ENCODE measurements around the gene SPEM1. TPM values are rescaled to one million over a fixed set of nuclear protein-coding genes. Genes with fewer than 3 reads are reported as not detected.

SPEM1 gene
- total RNA-seq, 1 experiment from 2014 or later, result 0.33 TPM

GRCh38 chr17:7466639-7467341 is 46.7 kb downstream of the SPEM1 start:
- no peaks in the 10 kb centered on the region for H3K23me2 ChIP-seq (ENCODE audit: insufficient read length, low read depth, low read length, poor library complexity, severe bottlenecking)
- H3K14ac ChIP-seq (ENCODE audit: insufficient read depth, low read length), result no peak overlapping the region; the same call in 1 of the 2 replicates
- H2BK120ac ChIP-seq (ENCODE audit: low read depth, low read length, poor library complexity, severe bottlenecking), result no peak overlapping the region
- no peak overlapping the region for H4K91ac ChIP-seq (ENCODE audit: insufficient read length, low read depth, low read length)
- H3K23ac ChIP-seq (ENCODE audit: insufficient read length, low read depth, low read length), result no peak overlapping the region
- H3K79me2 ChIP-seq (ENCODE audit: insufficient read depth, low read length), result no peaks in the 10 kb centered on the region
- no peaks in the 10 kb centered on the region; the same call in 1 of the 2 replicates for H3K4me1 ChIP-seq (ENCODE audit: insufficient read depth, low read length)
- H3K56ac ChIP-seq (ENCODE audit: insufficient read length, low read depth, low read length), result no peak overlapping the region
- no peak overlapping the region for H3K27ac ChIP-seq (ENCODE audit: insufficient read length, low read depth, low read length)
- Mint-ChIP-seq H3K27me3 (ENCODE audit: low read depth) (no peaks in the 10 kb centered on the region), H3K4me3 (no peak overlapping the region), H3K27ac (peak overlapping the region in 2 of 3 experiments; percentile 44 to 91; a peak in 4 of 7 replicates), H3K4me1 (peaks cover 0 to 2% of the 10 kb centered on the region in 2 experiments), H3K36me3 (ENCODE audit: insufficient read depth in 1 of 3, low read depth in 3 of 3) (peaks cover 2 to 18% (median 17%) of the 10 kb centered on the region in 3 experiments; a peak in 5 of 7 replicates), H3K9me3 (no peaks in the 10 kb centered on the region)
- peaks cover 2% of the 10 kb centered on the region for H4K20me1 ChIP-seq (ENCODE audit: control insufficient read depth, insufficient read depth, insufficient read length)
- H3K9ac ChIP-seq (ENCODE audit: extremely low read depth, insufficient read length, low read length), result no peak overlapping the region
- no peak overlapping the region for H3T11ph ChIP-seq (ENCODE audit: low read length)
- H3K79me1 ChIP-seq (ENCODE audit: insufficient read depth, low read depth, low read length, poor library complexity, severe bottlenecking), result no peaks in the 10 kb centered on the region
- no peak for TF ChIP-seq CTCF (conservative IDR thresholded peaks at IDR 0.05)
- no peaks in the 10 kb centered on the region for H3K9me3 ChIP-seq (ENCODE audit: control insufficient read depth, low read depth, low read length)
- no peak overlapping the region for H4K5ac ChIP-seq (ENCODE audit: insufficient read length, low read depth, low read length)
- H2BK20ac ChIP-seq (ENCODE audit: low read depth, low read length, poor library complexity, severe bottlenecking), result no peak overlapping the region
- no peak overlapping the region for H2AK5ac ChIP-seq (ENCODE audit: insufficient read length, low read length)
- H3K4ac ChIP-seq (ENCODE audit: low read depth, low read length), result no peak overlapping the region
- H2BK15ac ChIP-seq (ENCODE audit: low read depth, low read length), result no peak overlapping the region
- H2BK5ac ChIP-seq (ENCODE audit: insufficient read length, low read length), result no peak overlapping the region
- no peak overlapping the region for H2AFZ ChIP-seq (ENCODE audit: low read length)
- H4K8ac ChIP-seq (replicated peaks; ENCODE audit: insufficient read length, low read depth, low read length), result no peak overlapping the region
- no peak overlapping the region for H3K18ac ChIP-seq (ENCODE audit: insufficient read length, low read depth, low read length)
- WGBS (ENCODE audit: extremely low coverage, insufficient read length, low lambda C conversion rate), result no CpG with 5 or more reads among the region's 16 CpGs
- no peaks in the 10 kb centered on the region for H3K27me3 ChIP-seq (ENCODE audit: insufficient read depth, low read length)
- no peak for DNase-seq
- no peak overlapping the region for H2BK12ac ChIP-seq (ENCODE audit: insufficient read length, low read depth, low read length)
- no peak overlapping the region for H3K4me2 ChIP-seq (ENCODE audit: insufficient read depth, insufficient read length, low read length)
